ENCODE measurements around the gene DPH7. TPM values are rescaled to one million over a fixed set of nuclear protein-coding genes. Genes with fewer than 3 reads are reported as not detected.
A peak's percentile ranks its signal among the peaks of the same experiment; 100 is the strongest.
"Not testable (repeated sequence)": the region's sequence is repeated elsewhere in the genome, so short reads cannot be mapped to it uniquely, and the experiment has no call there.

Gene DPH7
- total and polyA plus RNA-seq, 12 donors = 11.7 to 51.4 (median 17.8) TPM

DNA sequence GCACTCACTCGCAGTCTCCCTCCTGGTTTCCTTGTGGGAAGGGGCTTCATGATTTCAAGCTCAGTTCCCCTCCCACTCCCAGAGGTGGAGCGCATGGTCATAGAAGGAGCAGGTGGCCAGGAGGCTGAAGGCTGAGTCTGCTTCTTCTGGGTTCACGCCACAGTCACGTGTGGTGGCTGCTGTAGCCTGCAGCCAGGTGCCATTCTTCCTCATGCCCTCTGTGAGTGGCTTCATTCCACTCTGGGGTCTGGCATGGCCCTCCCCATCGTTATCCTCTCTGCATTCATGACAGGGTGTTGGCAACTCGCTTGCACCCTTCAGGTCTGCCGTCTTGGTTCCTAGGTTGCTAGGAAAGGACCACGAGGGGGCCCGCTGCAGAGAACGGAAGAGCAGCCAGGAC lies 23.5 kb downstream of the DPH7 start:
- Histone ChIP-seq H3K9me3 (no peaks in the 10 kb centered on the region), H3K27ac (no peak overlapping the region), H3K27me3 (no peaks in the 10 kb centered on the region), H3K4me3 (no peak overlapping the region), H3K36me3 (peaks cover 0 to 75% (median 20%) of the 10 kb centered on the region in 9 donors), H3K4me1 (peaks cover 0 to 22% (median 10%) of the 10 kb centered on the region in 9 donors)
- WGBS, 2 donors = 87 to 89% methylated on average over 10 of the region's 10 CpGs
- intact Hi-C loops (cut with DNase I) = no loop called here
- ATAC-seq (no peak), DNase-seq (no peak)
- TF ChIP-seq CTCF (IDR thresholded peaks at IDR 0.05) = no peak

DNA sequence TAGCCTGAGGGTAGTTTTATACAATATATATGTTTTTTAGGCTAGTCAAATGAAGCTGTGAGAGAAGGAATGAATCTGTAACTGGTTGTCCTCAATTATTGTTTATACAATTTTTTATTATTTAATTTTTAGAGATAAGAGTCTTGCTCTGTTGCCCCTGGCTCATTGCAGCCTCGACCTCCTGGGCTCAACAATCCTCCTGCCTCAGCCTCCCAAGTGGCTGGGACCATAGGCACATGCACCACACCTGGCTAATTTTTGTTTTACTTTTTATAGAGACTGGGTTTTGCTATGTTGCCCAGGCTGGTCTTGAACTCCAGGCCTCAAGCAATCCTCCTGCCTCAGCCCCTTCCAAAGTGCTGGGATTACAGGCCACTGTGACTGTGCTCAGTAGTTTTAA lies 24.4 kb downstream of the DPH7 start:
- intact Hi-C loops (cut with DNase I) = no loop called here
- Histone ChIP-seq H3K36me3 (peaks cover 0 to 67% (median 20%) of the 10 kb centered on the region in 9 donors), H3K27me3 (no peaks in the 10 kb centered on the region), H3K4me3 (no peak overlapping the region), H3K4me1 (peaks cover 0 to 30% (median 16%) of the 10 kb centered on the region in 9 donors), H3K27ac (no peak overlapping the region), H3K9me3 (no peaks in the 10 kb centered on the region)
- TF ChIP-seq CTCF (IDR thresholded peaks at IDR 0.05) = no peak
- ATAC-seq (no peak), DNase-seq (no peak)
- 95 to 96% methylated on average over 1 of the region's 1 CpG for WGBS, 2 donors

- H3K27ac ChIP-seq; H3K27me3 ChIP-seq; intact Hi-C loops (cut with DNase I); ATAC-seq; H3K4me3 ChIP-seq; DNase-seq; H3K9me3 ChIP-seq: not testable (repeated sequence)
- Histone ChIP-seq H3K4me1 (peaks cover 0 to 37% (median 20%) of the 10 kb centered on the region in 9 donors), H3K36me3 (peaks cover 0 to 61% (median 20%) of the 10 kb centered on the region in 9 donors)
- 87 to 91% methylated on average over 10 of the region's 10 CpGs for WGBS, 2 donors
These were observed 25.1 kb downstream of the DPH7 start for GRCh38 chr9:137553654-137554053.

DNA sequence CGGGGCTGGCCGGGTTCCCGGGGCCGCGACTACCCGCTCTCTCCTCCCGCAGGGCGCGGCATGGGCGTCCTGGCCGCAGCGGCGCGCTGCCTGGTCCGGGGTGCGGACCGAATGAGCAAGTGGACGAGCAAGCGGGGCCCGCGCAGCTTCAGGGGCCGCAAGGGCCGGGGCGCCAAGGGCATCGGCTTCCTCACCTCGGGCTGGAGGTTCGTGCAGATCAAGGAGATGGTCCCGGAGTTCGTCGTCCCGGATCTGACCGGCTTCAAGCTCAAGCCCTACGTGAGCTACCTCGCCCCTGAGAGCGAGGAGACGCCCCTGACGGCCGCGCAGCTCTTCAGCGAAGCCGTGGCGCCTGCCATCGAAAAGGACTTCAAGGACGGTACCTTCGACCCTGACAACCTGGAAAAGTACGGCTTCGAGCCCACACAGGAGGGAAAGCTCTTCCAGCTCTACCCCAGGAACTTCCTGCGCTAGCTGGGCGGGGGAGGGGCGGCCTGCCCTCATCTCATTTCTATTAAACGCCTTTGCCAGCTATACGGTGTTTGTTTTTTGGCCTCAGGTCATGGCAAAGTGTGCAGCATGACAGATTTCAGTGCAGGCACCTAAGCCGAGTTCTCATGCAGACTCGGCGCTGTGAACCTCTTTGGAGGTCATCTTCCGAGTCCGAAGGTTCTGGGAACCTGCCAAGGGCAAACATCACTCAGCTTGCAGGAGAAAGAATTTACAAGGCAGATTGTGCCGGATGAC lies 26.5 kb downstream of the DPH7 start:
- ATAC-seq = peak in 5 of 8 donors; percentile 2 to 18 (median 10)
- Histone ChIP-seq H3K4me1 (peaks cover 0 to 39% (median 23%) of the 10 kb centered on the region in 9 donors), H3K9me3 (no peaks in the 10 kb centered on the region), H3K4me3 (peak overlapping the region; percentile 54 to 96 (median 77)), H3K27me3 (no peaks in the 10 kb centered on the region), H3K36me3 (peaks cover 0 to 47% (median 10%) of the 10 kb centered on the region in 9 donors), H3K27ac (peak overlapping the region; percentile 65 to 98 (median 92))
- peak; percentile 33 for DNase-seq
- TF ChIP-seq CTCF (IDR thresholded peaks at IDR 0.05) = no peak
- 6 to 9% methylated on average over 51 to 58 of the region's 58 CpGs for WGBS, 2 donors
- intact Hi-C loops (cut with DNase I) = no loop called here

Measured in heart right ventricle (tissue), 16 donors.